Measurements from ENCODE around the gene LRP5. TPM values are rescaled to one million over a fixed set of nuclear protein-coding genes. Genes with fewer than 3 reads are reported as not detected.

The LRP5 gene
- total and polyA plus RNA-seq, 5 experiments from 2014 or later: 0.19 to 3.6 (median 1.4) TPM

DNA sequence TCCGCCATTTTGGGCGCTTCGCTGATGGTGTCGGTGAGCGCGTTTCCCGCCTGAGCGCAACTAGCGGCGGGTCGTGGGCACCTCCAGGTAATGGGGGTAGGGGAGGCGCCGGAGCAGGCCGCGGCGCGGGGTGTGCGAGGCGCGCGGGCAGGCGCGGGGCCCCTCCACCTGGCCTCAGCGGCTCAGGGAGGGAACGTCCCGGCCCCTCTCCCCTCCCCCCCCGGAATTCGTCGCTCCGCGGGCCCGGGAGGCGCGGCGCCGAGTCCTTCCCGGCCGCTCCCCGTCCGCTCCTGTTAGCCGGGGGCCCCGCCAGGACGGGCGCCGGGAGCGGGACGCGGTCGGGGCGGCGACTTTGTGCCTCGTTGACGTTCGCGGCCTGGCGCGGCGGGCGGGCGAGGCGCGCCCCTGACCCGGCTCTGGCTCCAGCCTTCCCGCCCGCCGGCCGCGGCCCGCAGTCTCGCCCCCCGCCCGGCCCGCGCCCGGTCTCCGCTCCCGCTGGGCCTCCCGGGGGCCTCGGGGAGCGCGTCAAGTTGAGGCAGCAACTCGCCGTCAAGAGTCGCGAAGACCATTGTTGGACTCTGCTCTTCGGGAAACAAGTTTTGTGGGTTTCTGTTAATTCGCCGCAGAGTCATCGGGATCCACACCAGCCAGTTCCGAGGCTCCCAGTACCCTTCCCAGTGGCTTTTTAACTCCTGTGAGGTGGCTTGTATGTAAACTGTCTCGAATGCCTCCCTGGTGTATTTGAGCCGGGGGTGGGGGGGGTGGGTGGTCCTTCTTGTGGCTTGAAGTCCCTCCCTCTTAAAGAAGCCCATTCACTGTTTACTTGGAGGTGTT, 148.6 kb downstream of the LRP5 start, which contains the start of gene PPP6R3:
PPP6R3 (plus strand) TSS at position 12 of the 834 bp plus-strand sequence. CDS start 76,913 bp downstream, outside the sequence.
- peak in 1 of 2 donors; percentile 2 for ATAC-seq
- Mint-ChIP-seq H3K9me3 (no peaks in the 10 kb centered on the region), H3K27ac (peak within 1 kb of the TSS; percentile 94 to 99 (median 98)), H3K4me1 (peaks cover 24 to 54% (median 44%) of the 10 kb centered on the region in 4 donors), H3K36me3 (peaks cover 0 to 15% (median 0%) of the 10 kb centered on the region in 3 donors), H3K4me3 (peak within 1 kb of the TSS; percentile 76 to 98 (median 94)), H3K27me3 (no peaks in the 10 kb centered on the region)
- DNase-seq: peak in 3 of 10 donors; percentile 16 to 43 (median 29)
- POLR2A ChIA-PET: interaction anchor here (1.0 to 1.4 kb wide), 2 partner anchors 20 to 60 kb away, joined by 3 to 4 read pairs; no protein-coding TSS in a partner anchor

DNA sequence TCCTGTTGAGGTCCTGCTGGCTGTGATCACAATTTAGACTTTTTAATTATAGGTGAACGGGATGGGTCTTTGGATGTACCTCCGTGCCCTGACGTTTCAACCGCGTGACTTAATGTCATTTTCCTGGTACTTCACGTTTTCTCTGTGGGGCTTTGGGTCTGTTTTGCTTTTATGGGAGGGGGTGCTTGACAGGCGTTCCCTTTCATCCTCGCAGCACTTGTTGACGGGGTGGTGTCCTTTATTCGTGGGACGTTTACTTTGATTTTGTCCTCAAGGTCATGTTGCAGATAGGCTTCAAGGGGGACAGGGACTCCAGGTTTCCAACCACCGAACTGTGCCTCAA, 149.2 kb downstream of the LRP5 start:
- H3K4me3 Mint-ChIP-seq: peak overlapping the region; percentile 76 to 90 (median 84)
- peaks cover 26 to 56% (median 47%) of the 10 kb centered on the region in 4 donors for H3K4me1 Mint-ChIP-seq
- H3K9me3 Mint-ChIP-seq: no peaks in the 10 kb centered on the region
- POLR2A ChIA-PET: interaction anchor here (1.6 kb wide), 1 partner anchor 27 kb away, joined by 4 read pairs; no protein-coding TSS in a partner anchor
- peak overlapping the region; percentile 49 to 97 (median 92) for H3K27ac Mint-ChIP-seq
- peak in 3 of 10 donors; percentile 8 to 27 (median 14) for DNase-seq
- H3K36me3 Mint-ChIP-seq: peaks cover 0 to 18% (median 0%) of the 10 kb centered on the region in 3 donors
- no peak for ATAC-seq
- H3K27me3 Mint-ChIP-seq: no peaks in the 10 kb centered on the region

- POLR2A ChIA-PET: interaction anchor here (0.7 kb wide), 1 partner anchor 46 kb away, joined by 6 read pairs; no protein-coding TSS in a partner anchor
- Mint-ChIP-seq H3K4me1 (peaks cover 37 to 77% (median 67%) of the 10 kb centered on the region in 4 donors), H3K4me3 (peak overlapping the region; percentile 70 to 90 (median 82)), H3K36me3 (peaks cover 0 to 29% (median 2%) of the 10 kb centered on the region in 3 donors), H3K27me3 (no peaks in the 10 kb centered on the region), H3K9me3 (no peaks in the 10 kb centered on the region), H3K27ac (peak overlapping the region; percentile 24 to 76 (median 62))
- ATAC-seq (no peak), DNase-seq (no peak)
These were observed 151.3 kb downstream of the LRP5 start for GRCh38 chr11:68463714-68464113.

GRCh38 chr11:68467201-68467834, 154.9 kb downstream of the LRP5 start:
- ATAC-seq (no peak), DNase-seq (no peak)
- Mint-ChIP-seq H3K4me1 (peaks cover 60 to 95% (median 94%) of the 10 kb centered on the region in 4 donors), H3K27me3 (no peaks in the 10 kb centered on the region), H3K4me3 (peak overlapping the region in 9 of 10 donors; percentile 13 to 76 (median 59)), H3K36me3 (peaks cover 0 to 47% (median 2%) of the 10 kb centered on the region in 3 donors), H3K27ac (peak overlapping the region; percentile 7 to 79 (median 48)), H3K9me3 (no peaks in the 10 kb centered on the region)
- POLR2A ChIA-PET: no interaction called here

- POLR2A ChIA-PET: no interaction called here
- ATAC-seq: peak; percentile 58 to 61
- Mint-ChIP-seq H3K27me3 (no peaks in the 10 kb centered on the region), H3K27ac (peak overlapping the region in 9 of 10 donors; percentile 37 to 79 (median 73)), H3K36me3 (peaks cover 0 to 47% (median 4%) of the 10 kb centered on the region in 3 donors), H3K4me1 (peaks cover 56 to 96% (median 94%) of the 10 kb centered on the region in 4 donors), H3K9me3 (no peaks in the 10 kb centered on the region), H3K4me3 (peak overlapping the region; percentile 6 to 86 (median 60))
- peak in 2 of 10 donors; percentile 22 to 27 for DNase-seq
These were observed 155.9 kb downstream of the LRP5 start for GRCh38 chr11:68468217-68468828.

DNA sequence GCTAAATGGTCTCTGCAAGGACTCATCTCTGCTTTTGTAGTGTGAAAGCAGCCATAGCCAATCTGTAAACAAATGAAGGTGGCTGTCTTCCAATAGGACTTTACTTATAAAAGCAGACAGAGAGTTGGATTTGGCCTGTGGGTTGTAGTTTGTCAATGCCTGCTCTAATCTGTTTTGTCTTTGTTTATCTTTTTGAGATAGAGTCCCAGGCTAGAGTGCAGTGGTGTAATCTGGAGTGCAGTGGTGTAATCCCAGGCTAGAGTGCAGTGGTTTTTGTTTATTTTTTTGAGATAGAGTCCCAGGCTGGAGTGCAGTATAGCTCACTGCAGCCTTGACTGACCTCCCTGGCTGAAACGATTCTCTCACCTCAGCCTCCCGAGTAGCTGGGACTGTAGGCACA, 156.7 kb downstream of the LRP5 start:
- no peak for DNase-seq
- peak overlapping the region in 8 of 10 donors; percentile 41 to 95 (median 65) for H3K27ac Mint-ChIP-seq
- no peaks in the 10 kb centered on the region for H3K27me3 Mint-ChIP-seq
- H3K9me3 Mint-ChIP-seq: no peaks in the 10 kb centered on the region
- POLR2A ChIA-PET: interaction anchor here (0.7 kb wide), 1 partner anchor 128 kb away, joined by 3 read pairs; no protein-coding TSS in a partner anchor
- peaks cover 0 to 52% (median 4%) of the 10 kb centered on the region in 3 donors for H3K36me3 Mint-ChIP-seq
- H3K4me1 Mint-ChIP-seq: peaks cover 57 to 96% (median 95%) of the 10 kb centered on the region in 4 donors
- ATAC-seq: no peak
- H3K4me3 Mint-ChIP-seq: peak overlapping the region in 9 of 10 donors; percentile 46 to 90 (median 74)

GRCh38 chr11:68469642-68470041, 157.3 kb downstream of the LRP5 start:
- no peaks in the 10 kb centered on the region for H3K9me3 Mint-ChIP-seq
- H3K27ac Mint-ChIP-seq: peak overlapping the region; percentile 9 to 95 (median 70)
- ATAC-seq: no peak
- no peak for DNase-seq
- POLR2A ChIA-PET: interaction anchor here (0.7 kb wide), 1 partner anchor 127 kb away, joined by 3 read pairs; no protein-coding TSS in a partner anchor
- peaks cover 54 to 95% (median 93%) of the 10 kb centered on the region in 4 donors for H3K4me1 Mint-ChIP-seq
- H3K27me3 Mint-ChIP-seq: no peaks in the 10 kb centered on the region
- peak overlapping the region in 9 of 10 donors; percentile 35 to 90 (median 74) for H3K4me3 Mint-ChIP-seq
- H3K36me3 Mint-ChIP-seq: peaks cover 0 to 53% (median 4%) of the 10 kb centered on the region in 3 donors

- Mint-ChIP-seq H3K4me3 (peak overlapping the region; percentile 26 to 90 (median 75)), H3K9me3 (no peaks in the 10 kb centered on the region), H3K4me1 (peaks cover 53 to 92% (median 89%) of the 10 kb centered on the region in 4 donors), H3K36me3 (peaks cover 0 to 55% (median 6%) of the 10 kb centered on the region in 3 donors), H3K27ac (peak overlapping the region; percentile 41 to 95 (median 80)), H3K27me3 (no peaks in the 10 kb centered on the region)
- POLR2A ChIA-PET: no interaction called here
- ATAC-seq (no peak), DNase-seq (no peak)
These were observed 158.0 kb downstream of the LRP5 start for GRCh38 chr11:68470304-68470811.

- H3K27me3 Mint-ChIP-seq: no peaks in the 10 kb centered on the region
- no peaks in the 10 kb centered on the region for H3K9me3 Mint-ChIP-seq
- H3K4me3 Mint-ChIP-seq: peak overlapping the region; percentile 59 to 90 (median 80)
- peak overlapping the region; percentile 69 to 95 (median 88) for H3K27ac Mint-ChIP-seq
- peaks cover 0 to 50% (median 10%) of the 10 kb centered on the region in 3 donors for H3K36me3 Mint-ChIP-seq
- peak in 6 of 10 donors; percentile 36 to 64 (median 46) for DNase-seq
- ATAC-seq: peak; percentile 61 to 86
- POLR2A ChIA-PET: no interaction called here
- peaks cover 46 to 83% (median 81%) of the 10 kb centered on the region in 4 donors for H3K4me1 Mint-ChIP-seq
These were observed 159.3 kb downstream of the LRP5 start for GRCh38 chr11:68471360-68472340.

- Mint-ChIP-seq H3K4me1 (peaks cover 46 to 82% (median 81%) of the 10 kb centered on the region in 4 donors), H3K27ac (peak overlapping the region in 7 of 10 donors; percentile 13 to 92 (median 49)), H3K9me3 (no peaks in the 10 kb centered on the region), H3K4me3 (peak overlapping the region in 9 of 10 donors; percentile 7 to 90 (median 76)), H3K36me3 (peaks cover 0 to 50% (median 10%) of the 10 kb centered on the region in 3 donors), H3K27me3 (no peaks in the 10 kb centered on the region)
- ATAC-seq: no peak
- POLR2A ChIA-PET: interaction anchor here (0.7 kb wide), 1 partner anchor 144 kb away, joined by 3 read pairs; no protein-coding TSS in a partner anchor
- DNase-seq: no peak
These were observed 160.4 kb downstream of the LRP5 start for GRCh38 chr11:68472778-68473177.

GRCh38 chr11:68473693-68474092, 161.3 kb downstream of the LRP5 start:
- Mint-ChIP-seq H3K36me3 (peaks cover 0 to 46% (median 13%) of the 10 kb centered on the region in 3 donors), H3K27me3 (no peaks in the 10 kb centered on the region), H3K27ac (peak overlapping the region in 9 of 10 donors; percentile 11 to 75 (median 40)), H3K4me3 (peak overlapping the region in 8 of 10 donors; percentile 3 to 76 (median 14)), H3K9me3 (no peaks in the 10 kb centered on the region), H3K4me1 (peaks cover 40 to 81% (median 75%) of the 10 kb centered on the region in 4 donors)
- POLR2A ChIA-PET: interaction anchor here (0.7 kb wide), 1 partner anchor 8 kb away, joined by 3 read pairs; no protein-coding TSS in a partner anchor
- DNase-seq (no peak), ATAC-seq (no peak)

Data from naive thymus-derived CD8-positive, alpha-beta T cell (primary cell).